Stimulated activated CD8-positive, alpha-beta memory T cell treated with anti-CD3 and anti-CD28 coated beads, Interleukin-15, amount 100 ng/mL, for 48 hours (primary cell): Measurements from ENCODE around the gene SENP2.
"Not testable (repeated sequence)": the region's sequence is repeated elsewhere in the genome, so short reads cannot be mapped to it uniquely, and the experiment has no call there.

ENCODE experiments used
- DNase-seq, 2 donors: peaks; one replicate each; pipeline ENCODE4 v3.0.0-alpha.2; 2020; ENCODE audit warnings: low read depth in 2 of 2

Gene SENP2

DNA sequence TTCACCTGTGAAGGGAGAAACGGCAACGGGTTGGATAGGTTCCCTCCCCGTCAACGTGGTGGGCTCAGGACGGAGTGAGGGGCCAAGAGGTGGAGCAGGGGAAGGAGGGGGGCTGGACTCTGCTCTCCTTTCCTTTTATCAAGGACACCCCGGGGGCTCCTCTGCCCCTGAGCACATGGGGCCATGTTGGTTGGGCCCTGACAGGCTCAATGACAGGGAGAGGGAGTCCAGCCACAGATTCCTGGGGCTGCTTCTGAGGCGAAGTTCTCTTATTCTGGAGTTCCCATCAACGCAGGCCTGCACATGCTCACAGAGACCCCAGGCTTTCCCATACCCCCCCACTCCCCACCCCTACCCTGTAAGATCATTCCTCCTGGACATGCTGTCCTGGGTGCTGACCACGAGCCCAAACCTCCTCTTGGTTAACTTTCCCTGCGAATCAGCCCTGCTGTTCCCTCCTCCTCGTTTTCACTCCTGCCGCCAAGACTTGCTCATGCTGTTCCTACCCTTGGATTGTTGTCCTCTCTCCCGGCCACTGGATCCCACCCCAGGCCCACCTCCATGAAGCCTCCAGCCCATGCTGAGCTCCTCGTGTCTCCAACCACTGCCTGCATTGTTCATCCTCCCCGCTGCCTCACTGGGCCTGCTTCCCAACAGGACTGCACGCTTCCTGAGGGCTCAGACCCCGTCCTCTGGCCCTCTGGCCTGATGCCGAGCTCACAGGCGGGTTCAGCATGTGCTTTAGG is 61.2 kb downstream of the SENP2 start:
- no peak for DNase-seq

DNA sequence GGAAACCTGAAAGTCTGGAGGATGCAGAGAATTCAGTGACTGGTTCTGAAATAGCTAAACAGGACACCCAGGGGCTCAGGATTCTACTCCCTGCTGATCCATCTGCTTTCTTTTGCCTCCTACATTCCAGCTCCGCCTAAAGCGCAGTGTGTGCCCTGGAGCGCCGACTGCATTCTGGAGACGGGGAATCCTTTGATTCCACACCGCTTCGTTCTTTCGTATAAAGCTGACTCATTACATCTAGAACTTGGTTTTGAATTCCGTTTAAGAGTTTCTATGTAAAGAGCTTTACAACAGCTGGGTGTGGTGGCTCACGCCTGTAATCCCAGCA is 61.8 kb downstream of the SENP2 start:
- no peak for DNase-seq

DNA sequence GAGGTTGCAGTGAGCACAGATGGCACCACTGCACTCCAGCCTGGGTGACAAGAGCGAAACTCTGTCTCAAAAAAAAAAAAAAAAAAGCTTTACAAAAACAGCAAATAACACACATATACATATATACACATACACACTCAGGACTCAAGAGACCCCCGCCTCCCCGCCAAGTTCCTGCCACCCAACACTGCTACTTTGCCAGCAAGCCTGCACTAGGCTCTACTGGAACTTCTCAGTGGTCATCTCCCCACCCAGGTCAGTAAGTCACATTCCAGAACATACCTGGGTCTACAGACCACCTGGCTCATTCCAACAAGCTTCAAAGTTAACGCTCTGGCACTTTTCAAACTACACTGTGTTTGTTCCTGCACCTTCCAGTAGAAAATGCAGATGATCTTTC is 62.3 kb downstream of the SENP2 start:
- DNase-seq: no peak

DNA sequence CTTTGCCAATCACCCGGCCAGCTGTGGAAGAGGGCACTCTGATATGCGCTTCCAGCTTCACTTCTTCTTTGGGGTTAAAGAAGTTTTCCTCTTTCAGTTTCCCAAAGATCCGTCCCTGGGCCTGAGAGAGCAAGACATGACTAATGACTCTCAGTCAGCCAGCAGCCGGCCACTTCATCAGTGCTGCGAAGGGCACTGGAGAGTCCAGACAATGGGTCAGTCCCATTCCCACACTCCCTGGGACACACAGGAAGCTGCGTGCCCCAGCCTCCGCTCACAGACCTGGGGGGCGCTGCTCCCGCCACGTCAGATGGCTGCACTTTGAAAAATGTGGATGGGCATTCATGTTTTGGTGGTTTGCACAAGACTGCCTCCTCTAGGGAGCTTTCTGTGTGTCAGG is 63.3 kb downstream of the SENP2 start:
- DNase-seq: no peak

DNA sequence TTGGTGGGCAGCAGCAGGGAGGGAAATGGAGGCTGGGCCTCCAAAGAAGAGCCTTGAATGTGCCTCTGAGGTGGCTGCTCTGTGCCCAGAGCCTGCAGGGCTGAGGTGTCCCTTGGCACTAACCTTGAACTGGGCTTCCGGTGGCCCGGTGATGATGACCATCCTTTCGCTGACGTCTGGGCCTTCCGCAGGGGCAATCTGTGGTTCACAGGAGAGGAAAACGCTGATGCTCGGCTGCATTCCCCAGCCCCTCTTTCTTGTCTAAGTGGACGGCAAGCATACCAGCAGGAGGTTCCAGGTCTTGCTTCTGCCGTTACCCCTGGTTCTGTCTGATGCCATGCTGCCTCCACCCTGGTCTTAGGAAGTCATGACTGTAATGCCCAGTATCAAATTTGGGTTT is 65.9 kb downstream of the SENP2 start:
- DNase-seq: no peak

DNA sequence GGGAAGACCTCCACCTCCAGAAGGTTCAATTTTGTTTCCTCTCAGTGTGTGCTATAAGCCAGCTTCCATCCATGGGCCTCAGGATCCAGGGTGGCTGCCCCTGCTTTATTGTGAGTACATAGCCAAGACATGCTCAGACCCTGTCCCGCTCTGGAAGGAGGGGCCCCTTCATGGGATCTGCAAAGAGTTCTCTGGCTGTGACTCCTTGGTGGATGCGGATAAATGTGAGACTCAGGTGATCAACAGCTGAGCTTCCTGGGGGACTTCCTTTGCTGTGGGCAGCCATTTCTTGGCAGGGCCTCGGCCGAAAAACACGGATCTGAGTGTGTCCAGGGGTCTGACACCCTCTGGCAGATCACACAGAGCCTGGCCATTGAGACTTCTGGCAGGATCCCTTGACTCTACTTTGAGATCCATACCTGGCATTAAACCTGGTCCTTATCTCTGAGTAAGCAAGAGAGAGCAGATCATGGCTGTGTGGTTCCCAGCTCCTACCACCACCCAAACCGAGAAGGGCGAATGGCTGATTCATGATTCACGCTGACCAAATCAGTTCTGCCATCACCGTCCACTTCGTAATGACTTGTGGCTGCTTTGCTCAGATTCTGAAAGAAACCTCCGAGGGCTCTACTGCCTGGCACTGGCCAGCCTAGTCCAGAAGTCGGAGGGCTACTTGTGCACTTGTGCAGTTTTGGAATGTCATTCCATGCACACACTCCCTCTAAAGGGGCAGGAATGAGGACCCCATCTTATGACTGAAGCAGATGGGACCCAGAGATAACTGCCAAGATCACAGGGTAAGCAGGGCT is 68.1 kb downstream of the SENP2 start:
- no peak for DNase-seq

DNA sequence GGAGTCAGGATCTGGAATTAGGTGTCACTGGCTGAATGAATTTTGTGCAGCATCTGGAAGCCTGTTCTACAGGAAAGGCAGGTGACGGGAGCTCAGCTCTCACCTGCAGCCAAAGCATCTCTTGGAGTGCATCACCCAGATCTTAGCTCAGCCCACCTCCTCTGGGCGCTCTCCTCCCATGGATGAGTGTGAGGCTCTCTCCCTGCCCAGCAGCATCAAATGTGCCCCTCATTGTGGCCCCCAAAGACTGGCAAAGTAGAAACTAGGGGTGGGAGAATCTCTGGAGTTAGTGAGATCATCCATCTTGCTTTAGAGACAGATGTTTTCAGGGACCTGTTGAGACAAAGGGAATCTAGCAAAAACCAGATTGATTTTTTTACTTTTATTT is 68.7 kb downstream of the SENP2 start:
- no peak for DNase-seq

DNA sequence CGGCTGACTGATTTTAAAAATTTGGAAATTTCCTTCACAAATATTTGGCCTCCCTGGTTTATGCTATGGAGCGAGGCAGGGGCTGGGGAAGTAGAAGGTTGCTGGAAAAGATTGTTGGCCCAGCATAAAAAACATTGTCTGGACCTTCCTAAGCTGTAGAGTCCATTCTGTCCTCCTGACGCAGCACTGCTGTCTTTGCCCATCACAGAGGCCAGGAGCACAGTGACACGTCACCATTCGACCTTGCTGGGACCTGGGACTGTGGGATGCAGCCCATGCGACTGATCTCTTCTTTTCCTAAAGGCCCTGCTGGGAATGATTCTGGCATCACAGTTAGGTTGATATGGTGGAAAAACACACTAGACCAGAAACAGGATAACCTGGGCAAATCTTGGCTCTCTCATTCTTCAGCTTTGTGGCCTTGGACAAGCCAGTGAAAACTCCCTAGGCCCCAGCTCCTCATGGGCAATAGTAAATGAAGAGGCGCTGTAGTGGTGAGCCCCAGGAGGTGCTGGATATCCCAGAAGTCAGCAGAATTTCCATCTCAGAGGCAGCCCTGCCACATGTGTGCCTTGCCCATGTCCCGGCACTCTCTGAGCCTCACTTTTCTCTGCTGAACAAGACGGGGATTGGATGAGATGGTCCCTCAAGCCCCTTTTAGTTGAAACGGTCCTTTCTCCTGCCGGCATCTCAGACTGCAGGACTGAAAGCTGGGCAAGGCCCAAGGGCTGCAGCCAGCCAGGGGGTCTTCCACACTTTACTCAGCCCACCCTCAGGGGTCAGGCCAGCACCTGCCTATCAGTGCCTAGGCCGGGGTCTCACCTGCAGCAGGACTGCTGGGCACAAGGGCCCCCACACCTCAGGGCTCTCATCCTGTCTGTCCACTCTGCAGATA is 69.6 kb downstream of the SENP2 start:
- DNase-seq: no peak

DNA sequence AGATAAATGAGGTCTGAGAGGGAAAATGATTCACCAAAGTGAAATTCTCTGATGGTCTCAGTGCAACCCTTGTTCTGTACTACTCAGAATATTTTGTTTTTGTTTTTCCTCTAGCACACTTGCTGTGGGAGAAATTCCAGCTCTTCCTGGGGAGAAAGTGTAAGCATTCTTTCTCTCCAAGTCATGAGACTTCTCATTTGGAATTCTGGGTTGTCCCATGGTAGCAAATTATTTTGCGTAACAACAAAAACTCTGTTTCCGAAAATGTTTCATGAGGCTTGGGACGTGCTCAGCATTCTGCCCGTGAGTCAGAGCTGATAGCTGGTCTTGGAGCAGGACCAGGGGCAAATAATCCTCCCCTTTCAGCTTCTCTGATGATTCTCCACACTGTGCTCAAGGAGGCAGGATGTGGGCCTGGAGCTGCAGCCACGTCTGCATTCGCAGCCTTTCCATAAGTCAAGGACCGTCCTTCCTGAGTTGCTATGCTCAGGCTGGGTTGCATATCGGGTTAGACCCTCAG is 70.3 kb downstream of the SENP2 start:
- DNase-seq: no peak

DNA sequence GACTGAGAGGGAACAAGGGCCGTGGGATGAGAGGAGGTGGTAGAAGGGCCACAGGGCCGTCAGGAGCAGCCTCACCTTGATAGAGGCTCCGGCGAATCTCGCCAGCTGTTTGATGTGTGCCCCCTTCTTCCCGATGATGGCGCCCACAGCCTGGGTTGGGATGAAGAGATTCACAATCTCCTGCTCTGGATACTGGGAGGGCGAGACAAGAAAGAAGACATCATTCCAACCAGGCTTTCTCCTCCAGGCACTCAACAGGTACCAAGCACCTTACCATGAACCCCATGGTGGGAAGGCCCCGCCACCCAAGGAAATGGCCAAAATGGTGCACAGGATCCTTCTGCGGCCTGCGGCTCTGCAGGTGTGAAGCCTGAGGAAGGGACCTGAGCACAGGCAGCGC is 71.1 kb downstream of the SENP2 start:
- DNase-seq: no peak

DNA sequence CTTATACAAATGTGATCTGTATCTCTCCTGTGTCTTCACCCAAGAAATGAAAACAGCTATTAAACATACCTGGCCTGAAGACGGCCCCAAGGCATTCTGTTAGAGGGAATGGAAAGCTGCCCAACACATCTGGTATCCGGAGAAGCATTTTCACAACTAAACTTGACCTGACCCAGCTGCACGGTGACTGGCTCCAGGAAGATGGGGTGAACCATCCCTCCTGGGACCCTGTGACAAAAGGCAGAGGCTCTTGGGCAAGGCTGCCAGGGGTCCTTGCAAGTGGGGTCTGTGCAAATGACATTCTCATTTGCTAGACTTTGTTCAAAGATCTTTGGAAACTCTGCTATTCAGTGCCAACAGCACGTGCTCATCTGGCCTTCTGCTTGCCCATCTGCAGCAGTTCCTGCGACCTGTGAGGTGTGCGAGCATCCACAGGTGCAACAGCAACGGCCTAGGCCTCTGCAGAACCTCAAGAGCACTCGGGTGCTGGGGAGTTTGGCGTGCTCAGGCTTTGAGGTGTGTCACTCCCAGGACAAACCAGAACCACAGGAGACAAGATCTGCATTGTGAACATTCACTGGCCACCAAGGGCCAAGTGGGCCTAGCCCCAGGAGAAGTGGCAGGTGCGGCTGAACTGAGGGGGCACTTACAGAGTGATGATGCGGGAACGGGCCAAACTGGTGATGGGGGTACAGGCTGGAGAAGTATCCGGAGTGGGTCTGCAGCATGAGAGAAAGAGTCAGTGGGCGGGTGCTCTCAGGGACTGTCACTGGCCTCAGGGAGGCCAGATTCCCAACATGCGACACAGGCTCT is 71.8 kb downstream of the SENP2 start:
- no peak for DNase-seq

DNA sequence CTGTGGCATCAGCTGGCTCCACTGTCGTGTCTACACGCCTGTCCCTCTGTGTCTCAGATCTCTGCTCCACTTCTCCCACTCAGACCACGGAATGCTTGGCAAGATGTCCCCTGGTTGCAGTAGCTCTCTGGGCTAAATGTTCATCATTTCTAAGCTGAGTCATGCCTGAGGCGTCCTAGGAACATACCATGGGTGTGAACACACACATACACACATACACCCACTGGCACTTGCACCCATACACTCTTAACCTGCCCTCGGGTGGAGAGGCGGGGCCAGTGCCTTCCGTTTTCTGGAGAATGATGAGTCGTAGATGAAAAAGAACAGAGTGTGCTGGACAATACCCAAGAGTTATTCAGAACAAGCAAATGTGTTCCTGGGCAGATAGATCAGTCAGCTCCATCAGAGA is 72.4 kb downstream of the SENP2 start:
- DNase-seq: no peak

DNA sequence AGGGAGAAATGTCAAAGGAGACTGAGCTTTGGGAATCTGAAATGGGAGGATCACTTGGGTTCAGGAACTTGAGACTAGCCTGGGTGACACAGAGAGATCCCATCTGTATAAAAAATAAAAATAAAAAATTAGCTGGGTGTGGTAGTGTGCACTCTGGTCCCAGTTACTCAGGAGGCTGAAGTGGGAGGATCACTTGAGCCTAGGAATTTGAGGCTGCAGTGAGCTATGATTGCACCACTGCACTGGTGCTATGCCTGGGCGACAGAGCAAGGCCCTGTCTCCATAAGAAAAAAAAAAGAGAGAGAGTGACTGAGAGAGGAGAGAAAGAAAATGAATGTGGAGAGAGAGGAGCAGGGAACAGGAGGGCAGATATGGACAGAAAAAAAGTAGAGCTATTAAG is 72.8 kb downstream of the SENP2 start:
- DNase-seq: no peak

DNA sequence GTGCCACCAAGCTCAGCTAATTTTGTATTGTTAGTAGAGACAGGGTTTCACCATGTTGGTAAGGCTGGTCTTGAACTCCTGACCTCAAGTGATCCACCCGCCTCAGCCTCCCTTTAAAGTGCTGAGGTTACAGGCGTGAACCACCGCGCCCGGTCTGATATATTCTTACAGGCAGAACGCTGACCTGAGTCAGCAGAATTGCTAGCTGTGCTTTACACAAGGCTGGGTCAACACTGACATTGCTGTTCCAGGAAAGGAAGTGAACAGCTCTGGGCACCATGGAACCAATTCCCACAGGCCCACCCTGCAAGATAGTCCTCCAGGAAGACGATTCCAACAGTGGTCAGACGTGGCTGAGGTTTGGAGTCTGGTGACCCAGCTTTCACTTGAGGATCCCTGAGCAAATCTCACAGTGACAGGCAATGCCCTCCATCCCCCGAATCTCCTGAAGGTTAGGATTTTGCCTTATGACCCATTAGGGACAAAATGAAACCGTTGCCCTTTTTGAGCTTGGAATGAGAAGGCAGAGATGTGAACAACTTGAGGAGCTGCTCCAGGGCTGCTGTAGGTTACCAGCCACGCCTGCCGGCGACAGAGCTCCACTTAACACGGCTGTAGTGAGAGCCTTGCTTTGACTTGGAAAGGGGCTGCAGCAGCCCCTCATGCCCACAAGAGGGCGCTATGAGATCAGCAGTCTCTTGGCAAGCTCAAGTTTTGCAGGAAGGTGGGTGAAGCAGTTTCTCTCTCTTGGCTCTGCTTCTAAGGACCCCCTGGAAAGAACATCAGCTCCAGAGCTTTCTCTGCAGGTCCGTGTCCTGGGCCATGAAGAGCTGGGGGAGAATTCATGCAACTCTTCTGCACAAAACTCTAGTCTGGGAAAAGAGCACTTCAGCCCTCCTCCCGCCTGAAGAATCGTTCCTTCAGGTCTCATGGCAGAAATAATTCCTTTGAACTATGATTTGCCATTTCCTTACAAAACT is 74.1 kb downstream of the SENP2 start:
- DNase-seq: peak; percentile 38 to 45

DNA sequence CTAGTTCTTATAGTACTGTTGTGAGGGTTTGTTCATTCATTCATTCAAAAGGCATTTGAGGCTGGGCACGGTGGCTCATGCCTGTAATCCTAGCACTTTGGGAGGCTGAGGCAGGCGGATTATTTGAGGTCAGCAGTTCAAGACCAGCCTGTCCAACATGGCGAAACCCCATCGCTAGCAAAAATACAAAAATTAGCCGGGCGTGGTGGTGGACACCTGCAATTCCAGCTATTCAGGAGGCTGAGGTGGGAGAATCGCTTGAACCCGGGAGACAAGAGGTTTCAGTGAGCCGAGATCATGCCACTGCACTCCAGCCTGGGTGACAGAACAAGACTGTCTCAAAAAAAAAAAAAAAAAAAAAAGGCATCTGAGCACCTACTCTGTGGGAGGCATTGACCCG is 75.2 kb downstream of the SENP2 start:
- not testable (repeated sequence) for DNase-seq

DNA sequence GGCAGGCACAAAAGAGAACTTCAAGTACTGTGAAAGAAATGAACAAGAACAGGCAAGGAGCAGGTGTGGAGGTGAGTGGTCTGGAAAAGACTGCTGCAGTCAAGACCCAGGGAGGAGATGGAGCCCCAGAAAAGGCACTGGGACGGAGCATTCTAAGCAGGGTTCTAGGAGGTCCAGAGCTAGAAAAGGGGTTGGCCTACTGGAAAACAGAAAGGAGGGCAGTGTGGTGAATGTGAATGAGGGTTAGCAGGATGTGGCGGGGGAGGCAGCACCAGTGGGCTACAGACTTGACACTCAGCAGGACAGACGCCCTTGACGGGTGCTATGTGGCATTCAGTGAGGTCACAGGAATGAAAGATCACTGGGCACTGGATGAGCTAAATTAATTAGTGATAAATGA is 75.7 kb downstream of the SENP2 start:
- DNase-seq: no peak

DNA sequence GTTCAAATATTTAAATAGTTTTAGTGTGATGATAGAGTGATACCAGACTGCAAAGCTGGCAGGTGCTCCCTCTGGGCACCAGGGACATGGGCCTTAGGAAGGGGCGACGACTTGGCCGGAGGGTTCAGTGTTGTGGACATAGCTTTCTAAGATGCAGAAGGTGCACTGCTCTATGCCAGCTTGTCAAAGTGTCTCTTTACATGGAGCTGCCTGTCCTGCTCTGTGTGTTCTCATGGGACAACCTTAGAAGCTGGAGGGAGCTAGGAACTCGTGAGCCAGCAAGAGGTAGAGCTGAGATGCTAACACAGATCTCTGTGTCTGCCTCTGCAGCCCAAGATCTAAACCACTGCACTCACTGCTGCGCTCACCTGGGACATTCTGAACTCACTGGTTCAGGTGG is 77.8 kb downstream of the SENP2 start:
- DNase-seq: no peak

DNA sequence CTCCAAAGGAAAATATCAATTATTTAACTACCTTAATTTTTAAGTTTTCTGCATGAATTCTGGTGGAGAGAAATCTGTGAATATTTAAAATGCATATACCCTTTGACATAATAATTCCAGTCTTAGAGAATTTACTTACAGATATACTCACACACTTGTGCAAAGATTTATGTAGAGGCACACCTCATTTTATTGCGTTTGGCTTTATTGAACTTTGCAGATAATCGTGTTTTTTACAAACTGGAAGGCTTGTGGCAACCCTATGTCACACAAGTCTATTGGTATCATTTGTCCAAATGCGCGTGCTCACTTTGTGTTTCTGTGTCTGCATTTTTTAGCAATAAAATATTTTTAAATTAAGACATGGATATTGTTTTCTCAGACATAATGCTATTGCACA is 81.5 kb downstream of the SENP2 start:
- no peak for DNase-seq

DNA sequence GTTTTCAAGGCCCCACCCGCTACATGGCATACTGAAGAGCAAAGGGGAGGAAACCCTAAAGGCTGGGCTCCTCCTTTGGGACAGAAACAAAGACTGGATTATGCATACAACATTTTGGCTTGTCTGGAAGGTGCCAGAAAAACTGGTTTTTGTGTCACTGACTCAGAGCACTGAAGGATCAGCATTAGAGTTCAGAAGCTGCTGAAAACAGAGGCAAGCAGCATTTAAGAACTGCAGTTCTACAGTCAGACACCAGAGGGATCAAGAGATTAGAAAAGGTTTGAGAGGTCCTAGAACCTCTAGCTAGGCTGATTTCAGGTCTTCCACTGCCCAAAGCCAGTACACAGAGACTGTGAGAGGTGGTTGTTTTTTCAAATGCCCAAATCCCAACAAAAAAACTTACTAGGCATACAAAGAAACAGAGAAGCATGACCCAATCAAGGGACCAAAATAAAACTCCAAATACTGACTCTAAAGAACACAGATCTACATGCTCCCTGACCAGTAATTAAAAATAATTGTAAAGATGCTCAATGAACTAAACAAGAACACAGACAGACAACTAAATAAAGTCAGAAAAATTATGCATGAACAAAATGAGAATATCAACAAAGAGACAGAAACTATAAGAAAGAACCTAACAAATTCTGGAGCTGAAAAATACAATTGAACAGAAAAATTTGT is 91.2 kb downstream of the SENP2 start:
- DNase-seq: no peak

DNA sequence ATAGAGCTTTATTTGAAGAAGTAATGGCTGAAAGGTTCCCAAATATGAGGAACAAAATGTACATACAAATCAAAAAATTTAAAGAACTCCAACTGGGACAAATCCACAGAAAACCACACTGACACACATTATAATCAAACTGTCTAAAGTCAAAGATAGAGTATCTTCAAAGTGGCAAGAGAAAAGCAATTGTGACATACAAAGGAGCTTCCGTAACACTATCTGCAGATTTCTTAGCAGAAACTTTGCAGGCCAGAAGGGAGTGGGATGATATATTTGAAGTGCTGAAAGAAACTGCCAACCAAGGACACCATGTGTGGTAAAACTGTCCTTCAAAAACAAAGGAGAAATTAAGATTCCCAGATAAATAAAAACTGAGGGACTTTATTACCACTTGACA is 91.9 kb downstream of the SENP2 start:
- no peak for DNase-seq
